HepG2 (cell line): Measurements from ENCODE around the gene PCIF1. TPM values are rescaled to one million over a fixed set of nuclear protein-coding genes. Genes with fewer than 3 reads are reported as not detected.
A peak's percentile ranks its signal among the peaks of the same experiment; 100 is the strongest.

Source experiments
- CC2D1A ChIP-seq: sonication (generic); formaldehyde crosslinking; IDR thresholded peaks from 2 replicates; pipeline ENCODE4 v1.8.1; 2023; ENCODE audit warnings: mild to moderate bottlenecking, missing genetic modification reagents
- CREB1 ChIP-seq, 2 experiments: fragments of 450-650 bp in 1 of 2; IDR thresholded peaks; 2 replicates each; pipeline ENCODE4 v1.6.1; 2016 to 2017; ENCODE audit warnings: control low read depth in 1 of 2, mild to moderate bottlenecking in 1 of 2, missing compliant biosample characterization in 1 of 2, missing genetic modification characterization in 1 of 2
- GZF1 ChIP-seq: sonication (generic); formaldehyde crosslinking; IDR thresholded peaks from 2 replicates; pipeline ENCODE4 v1.5.1; 2020; ENCODE audit warnings: mild to moderate bottlenecking, missing genetic modification reagents
- HNF1B ChIP-seq: sonication (generic); formaldehyde crosslinking; IDR thresholded peaks from 2 replicates; pipeline ENCODE4 v1.5.1; 2020; ENCODE audit warnings: mild to moderate bottlenecking, moderate library complexity, missing genetic modification reagents
- HNRNPUL1 ChIP-seq: fragments of 200-400 bp; formaldehyde crosslinking; IDR thresholded peaks from 2 replicates; pipeline ENCODE4 v1.6.1; 2017; ENCODE audit warnings: low read depth, mild to moderate bottlenecking, low read length, moderate library complexity
- KAT8 ChIP-seq: IDR thresholded peaks from 2 replicates; pipeline ENCODE4 v1.6.1; 2016; ENCODE audit warnings: missing genetic modification reagents, missing compliant biosample characterization
- NPAS2 ChIP-seq: sonication (generic); formaldehyde crosslinking; IDR thresholded peaks from 2 replicates; pipeline ENCODE4 v1.8.0; 2022; ENCODE audit warnings: mild to moderate bottlenecking, missing genetic modification reagents, borderline replicate concordance
- POLR2G ChIP-seq: fragments of 200-400 bp; formaldehyde crosslinking; IDR thresholded peaks from 2 replicates; pipeline ENCODE4 v1.6.1; 2018; ENCODE audit warnings: mild to moderate bottlenecking, low read depth, low read length, moderate library complexity
- SMARCC2 ChIP-seq: fragments of 450-650 bp; IDR thresholded peaks from 2 replicates; pipeline ENCODE4 v1.6.1; 2017; ENCODE audit warnings: antibody characterized with exemption, mild to moderate bottlenecking
- SOX13 ChIP-seq, 3 experiments: fragments of 450-650 bp in 1 of 3; sonication (generic) in 1 of 3; formaldehyde crosslinking in 1 of 3; IDR thresholded peaks in 2 of 3; conservative IDR thresholded peaks in 1 of 3; 2 replicates each; pipeline versions ENCODE4 v1.5.0 to v1.6.1; 2016 to 2020; ENCODE audit warnings: antibody characterized with exemption in 1 of 3, mild to moderate bottlenecking in 1 of 3, missing compliant biosample characterization in 1 of 3, missing genetic modification reagents in 1 of 3, moderate library complexity in 1 of 3
- TP53 ChIP-seq: sonication (generic); formaldehyde crosslinking; conservative IDR thresholded peaks from 2 replicates; pipeline ENCODE4 v1.4.0; 2020; ENCODE audit warnings: missing genetic modification reagents
- YY1 ChIP-seq: IDR thresholded peaks from 2 replicates; pipeline ENCODE4 v1.6.1; 2011; ENCODE audit warnings: low read length, low read depth, moderate library complexity, mild to moderate bottlenecking; ENCODE audit not compliant: insufficient read depth, insufficient replicate concordance
- ZBTB20 ChIP-seq: sonication (generic); formaldehyde crosslinking; IDR thresholded peaks from 2 replicates; pipeline ENCODE4 v1.8.1; 2023; ENCODE audit warnings: missing genetic modification reagents, low read depth, mild to moderate bottlenecking, borderline replicate concordance
- ZFP37 ChIP-seq: sonication (generic); formaldehyde crosslinking; IDR thresholded peaks from 2 replicates; pipeline ENCODE4 v1.4.0; 2020; ENCODE audit warnings: missing genetic modification reagents, borderline replicate concordance
- ZNF589 ChIP-seq: sonication (generic); formaldehyde crosslinking; conservative IDR thresholded peaks from 2 replicates; pipeline ENCODE4 v1.8.0; 2022; ENCODE audit warnings: mild to moderate bottlenecking, moderate library complexity, missing genetic modification reagents
- ZNF703 ChIP-seq: sonication (generic); formaldehyde crosslinking; IDR thresholded peaks from 2 replicates; pipeline ENCODE4 v1.5.1; 2020; ENCODE audit warnings: missing genetic modification reagents, mild to moderate bottlenecking, moderate library complexity, borderline replicate concordance
- ZNF766 ChIP-seq: sonication (generic); formaldehyde crosslinking; IDR thresholded peaks from 2 replicates; pipeline ENCODE4 v1.5.0; 2020; ENCODE audit warnings: missing genetic modification reagents, borderline replicate concordance
- ZNF883 ChIP-seq: sonication (generic); formaldehyde crosslinking; IDR thresholded peaks from 2 replicates; pipeline ENCODE4 v1.5.1; 2020; ENCODE audit warnings: mild to moderate bottlenecking, missing genetic modification reagents; ENCODE audit errors: not compliant biosample characterization
- polyA plus RNA-seq, 8 experiments: library from polyadenylated mRNA; depleted of rRNA in 3 of 8; stranded (reverse) in 7 of 8; unstranded in 1 of 8; fragments of >200 nt; fragmentation: Illumina TruSeq in 4 of 8; extraction: Trizol in 4 of 8; gene quantifications; 2 replicates each; pipeline versions ENCODE4 v1.2.1 to v1.2.3, GENCODE V29; 2011 to 2016; ENCODE audit warnings: low read depth in 4 of 8, missing spikeins in 1 of 8, mixed read lengths in 1 of 8; ENCODE audit not compliant: insufficient read depth in 1 of 8
- total RNA-seq, 5 experiments: library from RNA; depleted of rRNA; stranded (reverse); fragments of >200 nt; fragmentation: Illumina TruSeq; extraction: Trizol; gene quantifications; 2 replicates each; pipeline ENCODE4 v1.2.3, GENCODE V29; 2016; ENCODE audit warnings: low read depth in 1 of 5
- TF ChIP-seq, protein P1 (sequence below): sonication (generic); formaldehyde crosslinking; IDR thresholded peaks from 2 replicates; pipeline ENCODE4 v1.5.0; 2020; ENCODE audit warnings: mild to moderate bottlenecking, missing genetic modification reagents
- TF ChIP-seq, protein P2 (sequence below): sonication (generic); formaldehyde crosslinking; conservative IDR thresholded peaks from 2 replicates; pipeline ENCODE4 v1.4.0; 2020; ENCODE audit warnings: missing genetic modification reagents
- TF ChIP-seq, protein P3 (sequence below): sonication (generic); formaldehyde crosslinking; IDR thresholded peaks from 2 replicates; pipeline ENCODE4 v1.8.0; 2022; ENCODE audit warnings: missing genetic modification reagents, mild to moderate bottlenecking, inconsistent platforms, borderline replicate concordance
- TF ChIP-seq, protein P4 (sequence below): sonication (generic); formaldehyde crosslinking; IDR thresholded peaks from 2 replicates; pipeline ENCODE4 v1.5.0; 2020; ENCODE audit warnings: missing genetic modification reagents, mild to moderate bottlenecking, borderline replicate concordance

PCIF1 gene
- total and polyA plus RNA-seq, 2 of the 13 experiments (the other 11 are each of a cell fraction or from before 2014, with no cell fraction given): 20.9 to 24.4 TPM

DNA sequence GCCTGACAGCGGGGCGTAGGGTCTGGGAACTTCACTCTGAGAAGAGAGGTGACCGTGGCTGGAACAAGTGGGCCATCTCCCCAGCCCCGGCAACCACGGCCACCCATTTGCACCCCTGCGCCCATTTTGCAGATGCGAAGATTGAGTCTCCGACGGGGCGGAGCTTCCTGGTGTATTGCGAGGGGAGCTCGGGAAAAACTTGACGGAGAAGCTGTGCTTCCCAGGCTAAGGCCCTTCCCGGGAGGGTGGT, 36.9 kb downstream of the PCIF1 start (continued):
- no peak for TF ChIP-seq TP53
- no peak for TF ChIP-seq ZFP37 (CRISPR knock-in tag)
- TF ChIP-seq SMARCC2: no peak
- TF ChIP-seq CC2D1A (CRISPR knock-in tag): no peak
- no peak for TF ChIP-seq HNRNPUL1
- TF ChIP-seq ZNF883: no peak
- TF ChIP-seq POLR2G: no peak
- TF ChIP-seq KAT8 (CRISPR knock-in tag): no peak
- TF ChIP-seq ZNF703 (CRISPR knock-in tag): no peak
- TF ChIP-seq, protein P1, sequence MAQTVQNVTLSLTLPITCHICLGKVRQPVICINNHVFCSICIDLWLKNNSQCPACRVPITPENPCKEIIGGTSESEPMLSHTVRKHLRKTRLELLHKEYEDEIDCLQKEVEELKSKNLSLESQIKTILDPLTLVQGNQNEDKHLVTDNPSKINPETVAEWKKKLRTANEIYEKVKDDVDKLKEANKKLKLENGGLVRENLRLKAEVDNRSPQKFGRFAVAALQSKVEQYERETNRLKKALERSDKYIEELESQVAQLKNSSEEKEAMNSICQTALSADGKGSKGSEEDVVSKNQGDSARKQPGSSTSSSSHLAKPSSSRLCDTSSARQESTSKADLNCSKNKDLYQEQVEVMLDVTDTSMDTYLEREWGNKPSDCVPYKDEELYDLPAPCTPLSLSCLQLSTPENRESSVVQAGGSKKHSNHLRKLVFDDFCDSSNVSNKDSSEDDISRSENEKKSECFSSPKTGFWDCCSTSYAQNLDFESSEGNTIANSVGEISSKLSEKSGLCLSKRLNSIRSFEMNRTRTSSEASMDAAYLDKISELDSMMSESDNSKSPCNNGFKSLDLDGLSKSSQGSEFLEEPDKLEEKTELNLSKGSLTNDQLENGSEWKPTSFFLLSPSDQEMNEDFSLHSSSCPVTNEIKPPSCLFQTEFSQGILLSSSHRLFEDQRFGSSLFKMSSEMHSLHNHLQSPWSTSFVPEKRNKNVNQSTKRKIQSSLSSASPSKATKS (CRISPR knock-in tag): 0 out of 2 replicates have a peak, but pooled peaks have one; percentile 96
- TF ChIP-seq NPAS2 (CRISPR knock-in tag): no peak
- TF ChIP-seq, protein P2, sequence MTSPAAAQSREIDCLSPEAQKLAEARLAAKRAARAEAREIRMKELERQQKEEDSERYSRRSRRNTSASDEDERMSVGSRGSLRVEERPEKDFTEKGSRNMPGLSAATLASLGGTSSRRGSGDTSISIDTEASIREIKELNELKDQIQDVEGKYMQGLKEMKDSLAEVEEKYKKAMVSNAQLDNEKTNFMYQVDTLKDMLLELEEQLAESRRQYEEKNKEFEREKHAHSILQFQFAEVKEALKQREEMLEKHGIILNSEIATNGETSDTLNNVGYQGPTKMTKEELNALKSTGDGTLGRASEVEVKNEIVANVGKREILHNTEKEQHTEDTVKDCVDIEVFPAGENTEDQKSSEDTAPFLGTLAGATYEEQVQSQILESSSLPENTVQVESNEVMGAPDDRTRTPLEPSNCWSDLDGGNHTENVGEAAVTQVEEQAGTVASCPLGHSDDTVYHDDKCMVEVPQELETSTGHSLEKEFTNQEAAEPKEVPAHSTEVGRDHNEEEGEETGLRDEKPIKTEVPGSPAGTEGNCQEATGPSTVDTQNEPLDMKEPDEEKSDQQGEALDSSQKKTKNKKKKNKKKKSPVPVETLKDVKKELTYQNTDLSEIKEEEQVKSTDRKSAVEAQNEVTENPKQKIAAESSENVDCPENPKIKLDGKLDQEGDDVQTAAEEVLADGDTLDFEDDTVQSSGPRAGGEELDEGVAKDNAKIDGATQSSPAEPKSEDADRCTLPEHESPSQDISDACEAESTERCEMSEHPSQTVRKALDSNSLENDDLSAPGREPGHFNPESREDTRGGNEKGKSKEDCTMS (CRISPR knock-in tag): 0 out of 2 replicates have a peak, but pooled peaks have one; percentile 58
- TF ChIP-seq SOX13 (IDR thresholded peaks at IDR 0.05): no peak
- TF ChIP-seq SOX13 (CRISPR knock-in tag; conservative IDR thresholded peaks at IDR 0.05 in 1 of 2, IDR thresholded peaks at IDR 0.05 in 1 of 2): no peak
- TF ChIP-seq HNF1B: peak; percentile 63; the same call in 1 of the 2 replicates
- TF ChIP-seq, protein P3, sequence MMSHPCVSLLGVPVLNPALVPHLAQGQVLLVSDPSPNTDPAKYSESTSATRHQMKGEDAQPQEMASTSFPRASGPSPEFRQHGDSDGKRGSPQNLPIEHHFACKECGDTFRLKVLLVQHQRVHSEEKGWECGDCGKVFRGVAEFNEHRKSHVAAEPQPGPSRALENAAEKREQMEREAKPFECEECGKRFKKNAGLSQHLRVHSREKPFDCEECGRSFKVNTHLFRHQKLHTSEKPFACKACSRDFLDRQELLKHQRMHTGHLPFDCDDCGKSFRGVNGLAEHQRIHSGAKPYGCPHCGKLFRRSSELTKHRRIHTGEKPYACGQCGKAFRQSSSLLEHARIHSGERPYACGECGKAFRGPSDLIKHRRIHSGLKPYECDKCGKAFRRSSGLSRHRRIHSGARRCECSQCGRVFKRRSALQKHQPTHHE (CRISPR knock-in tag): no peak
- TF ChIP-seq CREB1 (IDR thresholded peaks at IDR 0.05): no peak
- TF ChIP-seq CREB1 (CRISPR knock-in tag; IDR thresholded peaks at IDR 0.05): no peak
- TF ChIP-seq, protein P4, sequence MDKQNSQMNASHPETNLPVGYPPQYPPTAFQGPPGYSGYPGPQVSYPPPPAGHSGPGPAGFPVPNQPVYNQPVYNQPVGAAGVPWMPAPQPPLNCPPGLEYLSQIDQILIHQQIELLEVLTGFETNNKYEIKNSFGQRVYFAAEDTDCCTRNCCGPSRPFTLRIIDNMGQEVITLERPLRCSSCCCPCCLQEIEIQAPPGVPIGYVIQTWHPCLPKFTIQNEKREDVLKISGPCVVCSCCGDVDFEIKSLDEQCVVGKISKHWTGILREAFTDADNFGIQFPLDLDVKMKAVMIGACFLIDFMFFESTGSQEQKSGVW (CRISPR knock-in tag): no peak
- peak; percentile 74 for TF ChIP-seq GZF1 (CRISPR knock-in tag)
- TF ChIP-seq ZNF766 (CRISPR knock-in tag): no peak
- TF ChIP-seq ZNF589: no peak
- TF ChIP-seq ZBTB20: peak; percentile 86
- TF ChIP-seq YY1: no peak
